GM21576 (cell line): Measurements from ENCODE around the gene UNK.
"Not testable (repeated sequence)": the region's sequence is repeated elsewhere in the genome, so short reads cannot be mapped to it uniquely, and the experiment has no call there.

Experiments used
- ATAC-seq: cut with Tn5 transposase; IDR thresholded peaks from one replicate; pipeline ENCODE4 v1.9.1; 2021; ENCODE audit warnings: mild to moderate bottlenecking, moderate library complexity; ENCODE audit not compliant: unreplicated experiment

Gene UNK

DNA sequence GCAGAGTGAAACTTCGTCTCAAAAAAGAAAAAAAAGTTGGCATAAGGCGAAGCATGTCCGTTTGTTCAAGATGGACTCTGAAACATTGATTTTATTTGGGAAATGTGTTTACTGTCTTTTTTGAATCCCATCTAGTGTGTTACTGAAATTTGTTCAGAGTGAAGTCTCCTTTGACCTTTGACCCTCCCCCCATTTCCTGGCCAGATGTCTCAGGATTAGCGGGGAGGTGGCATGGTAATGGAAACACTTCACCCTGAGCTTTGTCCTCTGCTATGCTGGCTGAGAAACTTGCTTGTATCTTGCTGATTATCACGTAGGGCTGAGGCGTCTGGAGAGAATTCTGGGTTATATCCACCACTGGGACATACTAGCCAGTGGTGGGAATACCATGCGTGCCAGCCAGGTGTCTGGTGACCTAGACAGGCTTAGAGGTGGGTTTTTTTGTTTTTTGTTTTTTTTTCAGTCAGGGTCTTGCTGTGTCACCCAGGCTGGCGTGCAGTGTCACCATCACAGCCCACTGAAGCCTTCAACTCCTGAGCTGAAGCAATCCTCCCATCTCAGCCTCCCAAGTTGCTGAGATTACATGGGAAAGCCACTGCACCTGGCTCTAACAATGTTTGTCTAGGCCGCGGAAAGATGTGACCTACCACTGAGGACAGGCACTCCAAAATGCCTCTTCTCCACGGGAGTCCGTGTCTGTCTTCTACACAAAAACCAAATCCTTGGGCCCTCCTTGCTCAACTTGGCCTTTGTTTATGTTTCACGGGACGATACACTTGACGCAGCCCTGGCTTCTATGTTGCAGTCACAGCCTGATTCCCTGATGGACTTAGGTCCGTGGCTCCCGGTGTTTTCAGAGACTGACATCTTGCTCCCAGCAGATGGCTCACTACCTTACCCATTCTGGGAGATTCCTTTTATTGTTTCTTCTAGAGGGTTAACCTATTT is 13.0 kb upstream of the UNK start:
- ATAC-seq = no peak

GRCh38 chr17:75773121-75773807 is 11.3 kb upstream of the UNK start:
- no peak for ATAC-seq

DNA sequence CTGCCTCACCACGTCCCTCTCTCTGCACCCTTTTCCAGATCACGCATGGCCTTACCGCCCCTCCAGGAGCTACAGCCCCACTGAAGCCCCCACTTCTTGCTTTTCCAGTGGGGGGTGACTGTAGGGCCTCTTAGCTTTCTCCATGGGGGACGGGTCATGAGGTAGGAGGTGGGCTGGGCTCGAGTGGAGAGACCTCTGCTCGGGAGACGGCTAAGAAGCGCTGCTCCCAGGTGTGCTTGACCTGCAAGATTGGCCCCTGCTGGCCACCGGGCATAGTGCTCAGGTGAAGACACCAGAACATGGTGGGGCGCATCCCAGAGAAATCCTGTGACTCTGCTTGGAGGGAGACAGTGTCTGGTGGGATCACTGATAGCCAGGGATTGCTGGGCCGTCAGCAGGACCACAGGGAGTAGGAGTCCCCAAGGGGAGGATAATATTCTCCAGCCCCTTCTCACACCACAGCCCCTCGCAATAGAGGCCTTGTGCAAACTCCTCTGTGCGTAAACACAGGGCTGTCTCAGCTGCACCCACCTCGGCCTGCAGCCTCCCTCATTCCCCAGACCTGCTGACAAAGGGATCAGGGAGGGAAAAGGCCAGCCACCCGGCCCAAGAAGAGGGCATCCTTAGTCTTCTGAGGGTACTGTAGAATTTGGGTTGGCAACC is 10.7 kb upstream of the UNK start:
- ATAC-seq = no peak

GRCh38 chr17:75774471-75774990 is 10.1 kb upstream of the UNK start:
- ATAC-seq = no peak

DNA sequence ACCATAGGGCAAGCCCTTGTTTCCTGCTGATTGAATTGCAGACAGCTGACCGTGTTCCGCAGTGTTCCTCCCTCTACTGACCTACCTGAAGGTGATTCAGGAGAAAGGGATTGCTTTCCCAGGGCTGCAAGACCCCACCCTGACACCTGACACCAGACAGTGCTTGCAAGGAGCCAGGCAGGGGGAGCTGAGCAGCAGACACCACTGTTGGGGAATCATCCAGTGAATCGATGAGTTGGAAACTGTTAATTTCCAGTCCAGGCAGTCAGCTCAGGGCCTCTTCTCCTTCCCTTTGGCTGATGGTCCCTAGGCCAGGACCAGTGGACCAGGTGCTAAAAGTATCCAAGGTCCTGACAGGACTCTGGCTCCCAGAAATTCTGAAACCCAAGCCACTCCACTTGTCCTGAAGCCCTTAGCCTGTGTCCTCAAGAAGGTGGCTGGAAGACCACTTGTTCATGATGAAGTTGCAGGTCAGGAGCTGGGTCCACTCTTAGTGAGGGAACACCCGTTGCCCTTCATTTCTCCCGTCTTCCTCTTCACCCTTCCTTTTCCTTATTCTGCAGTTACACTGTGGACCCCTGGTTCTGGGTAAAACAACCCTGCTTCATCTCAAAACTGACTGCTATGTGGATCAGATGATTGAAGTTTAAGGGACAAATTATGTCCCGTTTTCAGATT is 9.5 kb upstream of the UNK start:
- ATAC-seq = no peak

- ATAC-seq = no peak
Observed at GRCh38 chr17:75776386-75777295, 8.0 kb upstream of the UNK start.

GRCh38 chr17:75777296-75777922 is 7.2 kb upstream of the UNK start:
- ATAC-seq = no peak

GRCh38 chr17:75778066-75778860 is 6.3 kb upstream of the UNK start:
- not testable (repeated sequence) for ATAC-seq

- peak; percentile 9 for ATAC-seq
Observed at GRCh38 chr17:75778861-75779249, 5.8 kb upstream of the UNK start.

DNA sequence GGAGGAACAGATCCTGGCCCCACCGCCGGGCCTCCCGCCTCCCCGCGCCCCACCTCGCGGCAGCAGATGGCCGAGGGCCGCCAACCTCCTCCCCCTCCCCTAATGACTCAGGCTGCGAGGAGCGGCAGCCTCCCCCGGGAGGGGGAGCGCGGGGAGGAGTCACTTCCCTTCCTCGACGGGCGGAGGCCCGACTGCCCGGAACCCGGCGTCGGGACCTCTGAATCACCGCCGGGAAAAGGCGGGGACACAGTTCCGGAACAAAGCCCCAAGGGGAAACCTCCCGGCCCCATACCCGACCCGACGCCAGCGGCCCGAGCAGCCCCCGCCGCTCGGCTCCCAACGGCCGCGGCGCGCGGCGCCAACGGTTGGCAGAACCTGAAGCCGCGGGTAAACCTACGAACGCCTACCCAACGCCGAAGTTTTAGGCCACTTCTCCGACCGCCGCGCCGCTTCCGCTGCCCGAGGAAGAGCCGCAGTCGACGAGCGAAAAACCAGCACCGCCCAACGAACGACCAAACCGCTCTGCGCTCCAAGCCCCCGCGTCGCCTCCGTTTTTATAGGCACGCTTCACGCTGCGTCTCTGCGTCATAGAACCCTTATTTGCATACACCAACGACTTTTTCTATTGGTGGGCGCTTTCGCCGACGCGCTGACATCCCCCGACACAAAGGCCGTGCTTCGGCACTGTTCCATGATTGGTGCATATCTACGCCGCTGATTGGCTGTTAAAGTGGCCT is 5.2 kb upstream of the UNK start:
- peak; percentile 67 for ATAC-seq

GRCh38 chr17:75779987-75780889 is 4.4 kb upstream of the UNK start:
- no peak for ATAC-seq

GRCh38 chr17:75783069-75783783 is 1.4 kb upstream of the UNK start:
- no peak for ATAC-seq

DNA sequence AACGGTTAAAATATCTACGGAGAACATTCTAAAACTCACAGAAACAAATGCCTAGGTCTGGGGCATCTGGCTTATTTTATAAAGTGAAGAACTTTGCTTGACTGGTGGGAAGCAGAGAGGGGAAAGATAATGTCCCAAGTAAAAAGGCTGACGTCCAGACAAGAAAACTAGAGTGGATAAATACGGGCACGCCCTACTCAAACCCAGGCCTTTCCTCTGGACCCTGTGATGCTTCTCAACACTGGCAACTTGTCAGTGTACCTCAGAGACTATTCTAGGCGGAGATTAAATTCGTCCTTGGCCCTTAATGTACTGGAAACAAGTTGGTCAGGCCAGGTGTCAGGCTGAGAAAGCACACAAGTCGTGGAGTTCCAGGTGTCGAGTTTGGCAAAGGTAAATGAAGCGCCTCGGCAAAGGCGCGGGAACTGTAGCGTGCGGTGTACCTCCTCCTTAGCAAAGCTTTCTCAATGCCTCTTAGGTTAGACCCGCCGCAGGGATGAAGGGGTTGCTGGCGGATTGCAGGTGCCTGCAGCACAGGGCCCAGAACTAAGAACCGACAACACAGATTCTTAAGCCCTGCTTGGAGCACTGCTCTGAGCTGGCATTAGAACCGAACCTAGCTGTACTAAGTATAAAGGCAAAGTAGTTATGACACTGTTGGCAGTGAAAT is 668 bp upstream of the UNK start:
- no peak for ATAC-seq

DNA sequence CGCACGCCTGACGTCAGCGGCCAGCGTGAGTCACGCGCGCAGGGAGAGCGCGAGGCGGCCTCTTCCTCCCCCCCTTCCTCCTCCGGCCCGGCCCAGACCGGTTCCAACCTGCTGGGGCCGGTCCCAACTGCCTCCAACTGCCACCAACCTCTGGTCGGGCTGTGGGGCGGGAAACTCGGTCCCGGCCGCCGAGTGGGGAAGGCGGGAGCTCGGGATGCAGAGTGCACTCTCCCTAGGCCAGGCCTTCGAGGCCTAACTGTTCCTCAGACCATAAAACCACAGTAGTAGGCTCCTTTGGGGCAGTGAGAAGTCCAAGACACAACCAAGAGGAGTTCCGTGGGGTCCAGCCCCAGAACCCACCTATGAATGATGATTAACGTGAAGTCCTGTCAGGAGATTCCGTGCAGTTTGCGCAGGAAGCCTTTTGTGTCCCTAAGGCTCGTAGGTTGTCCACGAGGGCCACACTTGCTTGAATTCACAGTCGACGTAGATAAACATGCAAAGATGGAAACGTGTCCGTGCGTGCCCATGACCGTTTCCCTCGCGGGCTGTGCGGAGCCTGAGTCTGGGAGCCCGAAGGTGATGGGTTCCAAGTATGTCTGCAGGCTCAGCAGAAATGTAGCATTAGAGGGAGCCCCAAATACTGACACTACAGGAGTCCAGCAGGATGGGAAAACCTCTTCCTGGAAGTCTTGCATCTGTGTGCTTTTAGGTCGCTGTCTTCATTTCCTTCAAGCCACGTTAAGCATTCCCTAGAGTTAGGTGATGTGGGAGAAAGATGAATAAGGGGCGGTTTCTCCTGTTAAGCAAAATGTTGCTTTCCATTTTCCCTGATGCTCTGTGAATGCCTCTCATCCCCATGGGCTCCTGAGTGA is 647 bp downstream of the UNK start:
- peak; percentile 38 for ATAC-seq

GRCh38 chr17:75791254-75791653 is 6.6 kb downstream of the UNK start:
- no peak for ATAC-seq
